Colonic mucosa (tissue), 4 donors: ENCODE measurements around the gene DTX3L. TPM values are rescaled to one million over a fixed set of nuclear protein-coding genes. Genes with fewer than 3 reads are reported as not detected.

ENCODE experiments used
- DNase-seq: peaks from one replicate; pipeline ENCODE4 v3.0.0-alpha.2; 2020
- H3K27ac ChIP-seq: fragments of 200-600 bp; one replicate; pipeline ENCODE4 v1.8.0; 2021
- H3K27me3 ChIP-seq: fragments of 200-600 bp; one replicate; pipeline ENCODE4 v1.8.0; 2021
- H3K36me3 ChIP-seq: fragments of 200-600 bp; one replicate; pipeline ENCODE4 v1.8.0; 2021
- H3K4me1 ChIP-seq: fragments of 200-600 bp; one replicate; pipeline ENCODE4 v1.8.0; 2021; ENCODE audit warnings: mild to moderate bottlenecking
- H3K4me3 ChIP-seq: fragments of 200-600 bp; one replicate; pipeline ENCODE4 v1.8.0; 2021
- H3K9ac ChIP-seq, 2 donors: one replicate each; pipeline ENCODE4 v1.7.0; 2013; ENCODE audit warnings: control low read depth in 2 of 2, low read depth in 2 of 2, low read length in 2 of 2
- H3K9me3 ChIP-seq: fragments of 200-600 bp; one replicate; pipeline ENCODE4 v1.8.0; 2021
- CTCF ChIP-seq: fragments of 200-600 bp; IDR thresholded peaks from one replicate; pipeline ENCODE4 v1.8.0; 2022; ENCODE audit warnings: antibody characterized with exemption, mild to moderate bottlenecking
- intact Hi-C: fragments of 100-400 bp; cut with DNase I; formaldehyde crosslinking; loops from one replicate; pipeline ENCODE4 v1.14.1; 2022
- total RNA-seq, 2 donors: library from RNA; stranded (reverse); fragmentation: NEBNext Ultra II Directional in 1 of 2; extraction: Animal tissue kit (Norgen Biotek cat#: 25700) in 1 of 2; gene quantifications; one replicate each; pipeline ENCODE4 v1.2.1, GENCODE V29; 2021
- donor health status: healthy.
- donor health status: DM: no; HTN: no; CAD: no.
- donor health status: DM: no; HTN: no; CAD: no.

The DTX3L gene
- total RNA-seq, 2 donors from 2014 or later = 44.0 to 46.4 TPM

GRCh38 chr3:122623031-122623829 is 59.1 kb downstream of the DTX3L start:
- intact Hi-C loops = no loop called here
- no peak for DNase-seq
- Histone ChIP-seq H3K36me3 (no peaks in the 10 kb centered on the region), H3K27ac (no peak overlapping the region), H3K9ac (no peak overlapping the region), H3K9me3 (no peaks in the 10 kb centered on the region), H3K4me1 (no peaks in the 10 kb centered on the region), H3K27me3 (no peaks in the 10 kb centered on the region), H3K4me3 (no peak overlapping the region)
- TF ChIP-seq CTCF = no peak

Other genes with a start within 250 kb of the DTX3L start
- 1 to 10 TPM in 1 of 2 donors, not detected in 1; 1.2 TPM for gene CSTA, start 239.1 kb upstream of the DTX3L start, total RNA-seq
- 10 to 100 TPM; 44.5 to 66.6 TPM for gene MIX23, start 181.1 kb upstream of the DTX3L start, total RNA-seq
- gene FAM162A, start 180.2 kb upstream of the DTX3L start, total RNA-seq = 100 to 1,000 TPM; 167 to 310 TPM
- 1 to 10 TPM; 1.9 to 3.6 TPM for gene WDR5B, start 148.3 kb upstream of the DTX3L start, total RNA-seq
- 10 to 100 TPM; 47.4 to 60.4 TPM for gene KPNA1, start 49.4 kb upstream of the DTX3L start, total RNA-seq
- gene PARP9, start within 50 bp of the DTX3L start, total RNA-seq = 10 to 100 TPM; 20.2 to 28.0 TPM
- gene PARP15, start 13.3 kb downstream of the DTX3L start, total RNA-seq = 1 to 10 TPM in 1 of 2 donors, under 1 TPM in 1; 0.74 to 1.1 TPM
- 10 to 100 TPM; 22.8 to 35.9 TPM for gene PARP14, start 116.5 kb downstream of the DTX3L start, total RNA-seq
- gene HSPBAP1, start 229.5 kb downstream of the DTX3L start, total RNA-seq = 1 to 10 TPM; 4.1 to 5.7 TPM
- 10 to 100 TPM; 13.7 to 21.3 TPM for gene SLC49A4, start 230.7 kb downstream of the DTX3L start, total RNA-seq